DMS153 treated with DMSO at 0.1 percent for 48 hours (cell line): ENCODE results near the gene GAK.
"Not testable (repeated sequence)": the region's sequence is repeated elsewhere in the genome, so short reads cannot be mapped to it uniquely, and the experiment has no call there.

Experiments
- DNase-seq: peaks from one replicate; lab custom pipeline; 2025; ENCODE audit not compliant: unreplicated experiment; lab: John Stamatoyannopoulos, UW

The GAK gene

DNA sequence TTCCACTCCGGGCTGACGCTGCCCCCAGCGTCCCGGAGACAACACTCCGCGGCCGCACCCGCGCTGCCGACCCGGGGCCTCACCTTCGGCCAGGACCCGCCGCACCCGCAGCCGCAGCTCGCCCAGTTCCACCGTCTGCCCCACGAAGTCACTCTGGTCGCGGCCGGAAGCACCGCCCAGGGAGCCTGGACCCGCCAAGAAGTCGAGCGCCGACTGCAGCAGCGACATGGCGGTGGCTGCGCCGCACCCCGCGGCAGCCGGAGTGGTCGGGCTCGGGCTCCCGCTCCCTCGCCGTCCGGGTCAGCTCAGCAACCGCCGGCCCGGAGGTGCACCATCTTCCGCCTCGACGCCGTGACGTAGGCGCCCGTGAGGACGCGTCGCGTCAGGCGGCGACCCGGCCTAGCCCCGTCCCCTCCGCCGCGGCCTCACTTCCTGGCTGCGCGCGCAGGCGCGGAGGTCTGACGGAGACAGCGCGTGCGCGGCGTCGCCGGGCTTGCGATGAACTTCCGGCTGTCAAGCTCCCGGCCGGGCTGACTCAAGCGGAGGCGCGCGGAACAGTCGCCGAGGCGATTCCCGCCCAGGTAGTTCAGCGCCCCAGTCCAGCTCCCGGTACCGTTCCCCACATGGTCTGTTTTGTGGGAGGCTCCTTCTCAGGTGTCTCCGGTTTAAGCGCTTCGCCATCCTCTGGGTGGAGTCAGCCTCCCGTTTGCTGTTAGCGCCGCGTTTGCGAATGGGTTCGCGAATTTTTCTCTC, at the start of gene GAK, which contains the start of gene TMEM175:
TSS of gene GAK (minus strand) at position 357 of the 753 bp plus-strand sequence. CDS start at position 228, 129 bp downstream.
TSS of gene TMEM175 (plus strand) at position 501 of the 753 bp plus-strand sequence. CDS start 15,280 bp downstream, outside the sequence.
- peak; percentile 30 for DNase-seq

DNA sequence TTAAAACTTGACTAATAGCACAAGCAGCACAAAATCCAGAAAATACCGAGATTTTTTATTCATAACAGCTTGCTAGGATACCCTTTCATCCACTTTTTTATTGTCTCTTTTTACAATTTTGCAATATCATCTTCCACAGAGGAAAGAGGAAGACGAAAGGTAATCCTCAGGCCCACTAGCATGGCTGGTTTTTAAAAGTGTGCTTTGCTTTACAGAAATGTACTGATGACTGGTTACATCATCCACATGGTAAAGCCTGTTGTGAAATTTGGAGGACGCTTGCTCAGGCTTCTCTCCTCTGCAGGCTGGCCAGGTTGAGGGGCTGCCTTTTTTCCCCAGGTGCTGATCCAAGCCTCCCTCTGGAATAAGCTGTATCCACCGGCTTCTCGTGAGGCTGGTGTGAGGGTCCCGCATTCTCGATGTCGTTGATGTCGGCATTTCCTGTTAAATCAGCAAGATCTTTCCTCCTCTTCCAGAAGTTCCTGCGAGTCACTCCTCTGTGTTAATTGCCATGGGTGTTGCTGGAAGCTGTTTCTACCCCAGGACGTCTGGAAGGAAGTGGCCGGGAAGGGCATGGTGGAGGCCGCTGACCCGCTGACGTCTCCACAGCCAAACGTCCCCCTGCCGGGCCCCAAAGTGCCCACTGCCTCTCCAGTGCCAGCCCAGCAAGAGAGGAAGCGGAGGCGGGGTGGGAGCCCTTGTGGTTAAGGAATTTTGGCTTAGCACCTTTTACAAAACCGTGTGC, 47.0 kb upstream of the GAK start:
- DNase-seq, result no peak

DNA sequence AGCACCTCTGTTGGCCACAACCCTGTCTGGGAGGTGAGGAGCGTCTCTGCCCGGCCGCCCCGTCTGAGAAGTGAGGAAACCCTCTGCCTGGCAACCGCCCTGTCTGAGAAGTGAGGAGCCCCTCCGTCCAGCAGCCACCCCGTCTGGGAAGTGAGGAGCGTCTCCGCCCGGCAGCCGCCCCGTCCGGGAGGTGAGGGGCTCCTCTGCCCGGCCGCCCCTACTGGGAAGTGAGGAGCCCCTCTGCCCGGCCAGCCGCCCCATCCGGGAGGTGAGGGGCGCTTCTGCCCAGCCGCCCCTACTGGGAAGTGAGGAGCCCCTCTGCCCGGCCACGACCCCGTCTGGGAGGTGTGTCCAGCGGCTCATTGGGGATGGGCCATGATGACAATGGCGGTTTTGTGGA, 43.9 kb upstream of the GAK start:
- DNase-seq, result not testable (repeated sequence)

DNA sequence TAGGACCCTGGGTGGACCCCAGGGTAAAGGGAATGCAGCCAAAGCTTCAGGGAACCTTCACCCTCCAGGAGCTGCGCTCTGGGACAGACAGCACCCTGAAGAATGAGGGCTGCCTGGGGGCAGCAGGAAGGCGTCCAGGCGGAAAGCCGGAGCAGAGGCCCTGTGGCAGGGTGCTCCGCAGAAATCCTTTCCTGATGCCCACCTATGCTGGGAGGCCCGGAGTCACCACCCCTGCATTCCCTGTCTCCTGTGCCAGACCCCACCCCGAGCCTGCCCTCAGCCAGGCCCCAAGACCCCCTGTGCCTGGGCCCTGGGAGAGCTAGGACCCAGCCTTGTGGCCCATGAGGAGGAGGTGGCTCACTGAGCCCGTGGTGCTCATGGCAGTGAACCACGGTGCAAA, 42.6 kb upstream of the GAK start:
- no peak for DNase-seq

DNA sequence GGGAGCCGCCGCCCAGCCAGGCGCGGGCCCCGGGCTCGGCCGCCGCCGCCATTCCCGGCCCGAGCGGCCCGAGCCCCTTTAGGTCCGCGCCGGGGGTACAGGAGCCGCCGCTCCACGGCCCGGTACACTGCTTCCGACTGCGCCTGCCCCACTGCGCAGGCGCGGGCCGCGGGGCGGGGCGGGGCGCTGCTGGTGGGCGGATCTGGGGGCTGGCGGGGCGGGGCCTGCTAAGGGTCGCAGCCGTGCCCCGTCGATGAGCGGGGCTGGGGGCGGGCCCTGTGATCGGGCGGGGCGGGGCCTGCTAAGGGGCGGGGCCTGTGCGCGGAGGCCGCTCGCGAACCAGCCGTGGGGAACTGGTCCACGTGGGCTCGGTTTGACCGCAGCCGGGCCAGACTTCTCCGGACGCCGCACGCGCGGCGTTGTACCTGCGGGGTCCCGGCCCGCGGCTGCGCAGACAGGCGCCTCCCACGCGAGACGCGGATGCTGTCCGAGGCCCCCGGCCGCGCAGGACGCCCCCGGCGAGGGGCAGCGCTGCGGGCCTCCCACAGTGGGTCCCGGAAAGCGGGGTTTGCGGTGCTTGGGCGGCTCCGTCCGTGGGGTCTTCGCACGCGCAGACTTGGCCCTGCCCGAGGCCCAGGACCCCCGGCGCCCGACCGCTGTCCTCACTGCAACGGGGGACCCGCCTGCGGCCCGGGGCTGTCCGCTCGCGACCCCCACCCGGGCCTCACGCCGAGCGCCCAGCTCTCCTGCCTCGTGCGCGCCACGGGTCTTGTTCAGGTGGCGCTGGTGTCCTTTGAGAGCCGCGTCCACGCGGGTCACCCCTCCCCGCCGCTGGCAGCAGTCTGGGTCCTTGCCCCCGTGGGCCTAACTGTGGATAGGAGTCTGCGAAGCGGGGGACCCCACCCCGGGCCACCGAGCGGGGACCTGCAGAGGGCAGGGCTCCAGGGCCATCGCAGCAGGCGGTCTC, 41.6 kb upstream of the GAK start, which contains the start of gene DGKQ:
TSS of gene DGKQ (minus strand) at position 139 of the 967 bp plus-strand sequence. CDS start at position 52, 87 bp downstream.
- peak; percentile 13 for DNase-seq

DNA sequence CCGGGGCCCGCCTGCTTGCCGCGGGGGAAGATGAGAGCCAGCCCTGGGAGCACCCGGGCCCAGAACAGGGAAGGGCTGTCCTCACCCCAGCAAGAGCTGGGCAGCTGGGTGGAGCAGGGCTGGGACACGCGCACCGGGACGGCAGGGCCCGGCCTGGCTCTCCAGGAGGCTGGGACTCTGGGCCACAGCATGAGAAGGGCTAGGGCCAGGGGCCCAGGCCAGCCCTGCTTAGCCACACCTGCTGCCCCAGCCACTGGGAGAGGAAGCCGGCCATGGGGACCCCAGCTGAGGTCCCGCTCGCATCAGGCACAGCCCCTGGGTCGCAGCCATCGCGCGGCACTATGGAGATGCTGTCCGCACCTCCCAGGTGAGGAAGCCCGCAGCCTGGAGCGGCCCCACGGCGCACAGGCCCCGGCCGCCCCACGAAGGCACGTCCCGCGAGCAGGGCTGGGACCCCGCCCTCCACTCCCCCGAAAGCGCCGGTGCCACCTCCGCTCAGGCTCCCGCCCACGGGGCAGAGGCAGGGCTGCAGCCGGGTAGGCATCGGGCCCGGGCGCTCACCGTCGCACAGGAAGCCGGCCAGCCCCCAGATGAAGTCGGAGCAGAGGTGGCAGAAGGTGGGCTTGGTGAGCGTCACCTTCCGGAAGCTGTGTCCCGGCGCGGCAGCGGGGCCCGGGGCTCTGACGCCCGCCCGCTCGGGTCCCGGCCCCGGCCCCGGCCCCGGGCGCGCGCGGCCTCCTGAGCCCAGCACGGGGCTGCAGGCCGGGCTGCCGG, 40.7 kb upstream of the GAK start:
- DNase-seq, result no peak

DNA sequence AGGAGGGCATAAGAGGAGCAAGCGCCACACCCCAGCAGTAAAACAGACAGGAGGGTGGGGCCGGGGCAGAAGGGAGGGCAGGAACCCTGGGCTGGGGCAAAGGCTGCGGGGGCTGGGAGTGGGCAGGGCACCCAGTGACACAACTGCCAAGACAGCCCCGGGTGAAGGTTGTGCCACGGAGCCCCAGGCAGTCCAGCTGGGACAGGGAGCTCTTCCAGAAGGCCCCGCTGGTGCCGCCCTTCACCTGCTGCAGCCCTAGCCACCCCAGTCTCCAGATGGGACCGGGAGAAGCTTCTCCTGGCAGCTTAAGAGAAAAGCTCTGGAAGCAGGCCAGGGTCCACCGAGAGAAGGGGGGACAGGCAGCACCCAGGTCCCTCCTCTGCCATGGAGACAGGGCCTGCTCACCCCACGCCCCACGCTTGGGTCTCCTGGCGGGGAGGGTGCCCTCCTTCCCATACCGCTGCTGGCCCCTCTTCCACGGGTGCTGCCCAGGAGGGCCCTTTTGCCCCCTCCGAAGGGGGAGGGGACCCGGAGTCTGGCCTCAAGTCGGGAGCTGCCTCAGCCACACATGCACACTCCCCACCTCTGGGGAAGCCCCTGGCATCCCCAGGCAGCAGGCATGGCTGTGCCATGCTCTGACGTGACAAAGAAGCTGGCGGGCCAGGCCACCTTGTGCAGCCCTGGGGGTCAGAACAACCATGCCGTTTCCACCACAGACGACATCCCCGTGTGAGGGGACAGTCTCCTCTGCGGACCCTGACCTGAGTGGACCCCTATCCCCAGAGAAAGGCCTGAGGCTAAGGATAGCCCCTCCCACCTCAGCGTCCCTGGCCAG, 39.8 kb upstream of the GAK start:
- DNase-seq, result no peak

DNA sequence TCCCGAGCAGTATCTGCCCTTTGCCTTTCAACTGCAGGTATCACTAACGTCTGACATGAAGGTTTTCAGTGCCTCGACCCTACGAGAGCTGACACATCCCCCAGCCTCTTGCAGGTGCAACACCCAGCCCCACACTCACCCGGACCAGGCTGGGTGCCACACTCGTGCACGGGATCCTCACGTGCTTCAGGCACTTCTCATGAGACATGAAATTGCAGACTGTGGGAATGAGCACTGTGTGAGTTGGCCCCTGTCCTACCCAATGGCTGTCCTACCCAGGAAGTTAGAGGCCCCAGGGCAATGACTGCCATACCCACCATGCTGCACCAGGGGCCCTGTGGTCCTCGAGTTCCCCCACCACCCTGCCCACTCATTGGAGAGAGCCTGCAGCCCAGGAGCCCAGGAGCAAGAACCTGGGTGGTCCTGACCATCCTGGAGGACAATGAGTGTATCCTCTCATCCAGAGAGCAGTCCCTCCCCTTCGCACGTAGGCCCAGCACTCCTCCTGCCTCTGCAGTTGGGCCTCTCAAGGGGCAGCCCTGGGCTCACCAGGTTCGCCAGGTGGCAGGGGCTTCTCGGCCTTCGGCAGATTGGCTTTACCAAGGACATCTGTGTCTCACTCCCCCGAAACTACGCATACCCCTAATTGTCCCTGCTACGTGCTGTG, 38.9 kb upstream of the GAK start:
- DNase-seq, result no peak

DNA sequence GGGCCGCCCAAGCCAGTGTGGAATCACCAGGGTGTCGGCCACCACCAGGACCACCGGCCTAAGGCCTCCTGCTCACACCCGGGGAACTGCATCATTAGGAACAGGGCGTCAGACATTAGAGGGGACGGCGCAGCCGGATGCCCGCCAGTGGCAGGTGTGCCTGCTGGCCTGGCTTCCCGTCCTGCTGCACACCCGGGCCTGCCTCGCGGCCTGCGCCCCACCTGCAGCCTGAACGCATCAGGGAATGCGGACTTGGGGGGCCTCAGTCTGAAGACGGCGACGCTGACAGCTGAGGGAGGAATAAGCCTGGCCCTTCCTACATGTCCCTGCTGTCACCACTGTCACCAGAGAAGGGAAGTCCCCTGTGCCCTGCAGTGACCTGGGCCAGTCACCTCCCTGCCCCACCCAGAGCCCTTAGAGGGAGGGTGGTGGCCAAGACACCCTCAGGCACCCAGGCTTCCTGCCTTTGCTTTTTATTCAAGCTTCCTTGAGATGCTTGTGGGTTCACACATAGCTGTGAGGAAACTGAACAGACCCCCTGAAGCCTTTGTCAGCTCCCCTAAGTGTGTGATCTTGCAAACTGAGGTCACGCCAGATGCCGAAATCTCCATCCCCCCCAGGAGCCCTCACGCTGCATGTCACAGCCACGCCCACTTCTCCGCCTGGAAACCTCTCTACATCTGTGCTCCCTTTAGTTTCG, 38.1 kb upstream of the GAK start:
- no peak for DNase-seq

DNA sequence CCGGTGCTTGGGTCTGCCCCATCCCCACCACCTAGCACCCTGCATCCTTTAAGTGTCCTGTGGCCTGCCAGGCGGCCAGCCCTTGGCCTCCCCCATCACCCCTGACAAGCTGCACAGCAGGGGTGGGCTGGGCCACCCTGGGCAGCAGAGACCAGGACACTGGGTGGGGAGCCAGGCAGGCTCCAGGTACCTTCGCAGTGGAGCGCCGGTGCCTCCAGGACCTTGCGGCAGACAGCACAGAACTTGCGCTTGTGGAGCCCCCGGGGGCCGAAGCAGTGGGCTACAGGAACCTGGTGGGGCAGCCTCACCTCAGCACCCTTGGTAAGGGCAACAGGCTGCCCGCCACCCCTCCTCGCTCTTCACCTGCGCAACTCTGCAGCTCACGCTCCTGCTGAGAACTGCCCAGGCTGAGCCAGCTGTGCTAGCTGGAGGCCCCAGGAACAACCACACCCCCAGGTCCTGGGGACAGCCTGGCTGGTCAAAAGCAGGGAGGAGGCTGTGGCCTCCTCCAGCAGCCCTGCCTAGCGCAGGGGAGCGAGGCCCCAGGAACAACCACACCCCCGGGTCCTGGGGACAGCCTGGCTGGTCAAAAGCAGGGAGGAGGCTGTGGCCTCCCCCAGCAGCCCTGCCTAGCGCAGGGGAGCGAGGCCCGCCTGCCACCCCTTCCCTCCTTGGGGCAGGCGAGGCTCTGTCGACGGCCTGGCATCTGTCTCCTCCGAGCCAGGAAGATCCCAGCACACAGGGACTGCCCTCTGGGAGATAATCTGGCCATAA, 36.7 kb upstream of the GAK start:
- no peak for DNase-seq

DNA sequence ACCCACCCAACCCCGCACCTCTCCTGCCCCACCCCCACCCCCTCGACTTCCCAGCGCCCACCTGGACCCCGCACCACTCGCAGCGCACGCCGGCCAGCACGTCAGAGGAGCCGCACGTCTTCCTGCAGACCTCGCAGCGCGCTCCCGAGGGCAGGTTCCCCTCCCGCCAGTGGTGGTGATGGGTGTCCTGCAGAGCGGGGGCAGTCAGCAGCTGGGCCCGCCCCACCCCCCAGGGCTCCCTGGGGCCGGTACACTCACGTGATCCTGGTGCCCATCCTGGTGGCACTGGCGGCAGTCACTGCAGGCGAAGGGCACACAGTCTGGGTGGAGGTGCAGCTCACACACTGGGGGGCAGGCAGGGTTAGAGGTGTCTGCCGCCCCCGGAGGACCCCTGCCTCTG, 36.1 kb upstream of the GAK start:
- no peak for DNase-seq

DNA sequence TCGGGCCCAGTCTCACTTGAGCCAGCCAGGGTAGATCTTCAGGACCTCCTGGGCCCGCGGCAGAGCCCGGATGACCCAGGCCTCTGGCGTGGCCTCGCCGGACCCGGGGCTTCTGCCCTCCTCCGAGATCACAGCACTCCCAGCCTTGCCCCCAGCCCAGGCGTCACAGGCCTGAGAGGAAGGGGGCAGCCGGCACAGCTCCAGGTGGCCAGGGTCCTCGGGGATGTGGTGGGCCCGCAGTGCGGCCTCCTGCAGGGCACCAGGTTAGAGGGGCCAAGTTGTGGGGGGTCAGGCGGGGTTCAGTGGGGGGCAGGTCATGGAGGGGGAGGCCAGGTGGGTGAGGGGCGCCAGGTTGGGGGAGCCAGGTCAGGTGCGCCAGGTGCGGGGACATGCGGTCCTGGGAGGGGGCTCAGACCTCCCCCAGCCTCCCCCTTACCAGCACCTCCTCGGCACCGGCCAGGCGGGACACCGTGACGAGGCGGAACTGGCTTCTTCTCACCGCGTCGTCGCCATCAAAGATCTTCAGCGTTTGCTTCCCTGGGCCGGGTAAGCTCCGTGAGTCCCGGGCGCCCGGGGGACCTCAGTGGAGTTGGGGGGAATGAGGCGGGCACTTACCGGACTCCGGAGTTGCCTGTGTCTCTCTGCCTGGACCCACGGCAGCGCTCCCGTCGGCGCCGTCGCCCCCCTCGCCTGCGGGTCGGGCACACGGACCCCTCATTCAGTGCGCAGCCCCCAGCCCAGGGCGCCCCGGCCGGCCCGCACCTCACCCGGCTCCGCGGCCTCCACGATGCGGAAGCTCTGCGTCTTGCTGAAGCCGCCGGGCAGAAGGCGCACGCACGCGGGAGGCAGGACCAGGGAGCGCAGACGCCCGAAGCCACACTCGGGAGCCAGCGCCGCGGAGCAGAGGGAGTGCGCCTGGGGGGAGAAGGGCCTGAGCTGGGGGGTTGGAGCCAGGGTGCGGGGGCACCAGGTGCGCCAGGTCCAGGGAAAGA, 35.3 kb upstream of the GAK start:
- DNase-seq, result no peak

DNA sequence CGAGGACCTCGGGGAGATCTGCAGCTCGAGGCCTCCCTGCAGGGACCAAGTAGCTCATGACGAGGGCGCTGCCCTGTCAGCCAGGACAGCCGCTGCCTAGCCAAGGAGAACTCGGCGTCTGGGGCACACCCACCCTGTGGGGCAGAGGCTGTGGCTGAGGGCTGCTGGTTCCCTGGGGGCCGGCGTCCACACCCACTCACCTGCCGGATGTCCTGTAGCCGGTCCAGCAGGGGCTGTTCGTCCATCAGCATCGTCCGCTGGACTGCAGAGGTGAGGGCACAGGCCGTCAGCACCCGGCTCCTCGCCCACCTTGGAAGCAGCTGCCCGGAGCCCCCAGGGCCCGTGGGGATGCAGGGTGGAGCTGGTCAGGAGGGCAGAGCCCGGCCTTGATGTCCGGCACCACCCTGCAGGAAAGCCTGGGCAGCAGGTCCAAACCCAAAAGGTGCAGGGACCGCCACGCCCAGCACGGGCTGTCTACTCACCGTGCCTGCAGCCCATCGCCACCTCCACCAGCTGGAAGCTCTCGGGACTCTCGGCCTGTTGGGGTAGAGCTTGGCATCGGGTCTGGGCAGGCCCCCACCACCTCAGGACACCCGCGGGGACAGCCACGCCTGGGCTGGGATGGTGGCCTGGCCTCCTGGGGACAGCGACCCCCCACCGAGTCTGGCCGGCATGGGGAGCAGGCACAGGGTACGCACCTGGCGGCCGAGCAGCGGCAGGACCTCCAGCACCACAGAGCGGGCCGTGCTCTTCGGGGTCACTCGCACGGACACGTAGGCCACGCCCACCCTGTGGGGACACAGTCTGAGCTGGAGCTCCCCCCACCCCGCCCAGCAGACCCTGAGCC, 34.4 kb upstream of the GAK start:
- DNase-seq, result no peak

DNA sequence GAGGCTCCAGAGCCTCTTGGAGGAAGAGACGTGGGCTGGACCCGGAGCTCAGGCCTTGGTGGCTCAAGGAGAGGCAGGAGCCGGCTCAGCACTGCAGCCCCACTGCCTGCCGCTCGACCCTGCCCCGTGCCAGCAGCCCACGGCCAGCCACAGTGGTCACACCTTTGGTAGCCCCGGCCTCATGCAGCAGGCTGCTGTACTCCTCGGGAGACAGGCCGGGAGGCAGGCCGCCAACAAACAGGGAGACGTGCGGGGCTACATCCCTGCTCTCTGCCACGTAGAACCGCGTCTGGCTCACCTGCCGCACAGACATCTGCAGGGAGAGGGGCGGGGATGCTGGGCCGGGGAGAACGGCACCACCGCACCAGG, 33.6 kb upstream of the GAK start:
- DNase-seq, result no peak

DNA sequence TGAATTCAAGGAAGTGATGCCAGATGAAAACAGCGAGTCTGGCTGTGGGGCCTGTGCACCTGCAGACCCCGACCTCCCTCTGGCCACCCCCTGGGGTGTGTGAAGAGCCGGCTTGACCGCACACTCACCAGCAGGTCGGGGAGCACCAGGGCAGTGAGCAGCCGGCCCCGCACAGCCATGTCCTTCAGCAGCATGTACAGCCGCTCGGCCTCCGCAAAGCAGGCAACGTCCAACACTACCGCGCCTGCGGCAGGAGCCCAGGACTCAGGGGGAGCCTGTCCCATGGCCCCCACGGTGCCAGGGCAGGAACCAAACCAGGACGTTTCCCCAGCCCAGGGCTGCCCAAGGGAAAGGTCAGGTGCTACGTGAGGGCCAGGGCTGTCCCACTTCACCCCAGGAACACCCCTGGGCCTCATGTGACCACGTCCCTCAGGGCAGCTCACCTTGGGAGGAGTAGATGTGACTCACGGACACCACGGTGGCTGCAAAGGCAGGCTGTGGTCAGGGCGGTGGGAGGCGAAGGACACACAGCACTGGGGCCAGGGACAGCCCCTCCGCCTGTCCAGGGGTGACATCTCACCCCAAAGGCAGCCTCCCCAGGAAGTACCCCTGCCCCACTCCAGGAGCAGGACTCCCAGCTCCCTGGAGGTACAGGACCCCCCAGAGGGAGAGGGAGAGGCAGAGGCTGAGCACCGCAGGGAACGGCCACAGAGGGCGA, 33.1 kb upstream of the GAK start:
- DNase-seq, result no peak
